ENCODE measurements around the gene MAP2K2. TPM values are rescaled to one million over a fixed set of nuclear protein-coding genes. Genes with fewer than 3 reads are reported as not detected.

MAP2K2 gene
- total and polyA plus RNA-seq, 4 donors: 63.6 to 181 (median 133) TPM

DNA sequence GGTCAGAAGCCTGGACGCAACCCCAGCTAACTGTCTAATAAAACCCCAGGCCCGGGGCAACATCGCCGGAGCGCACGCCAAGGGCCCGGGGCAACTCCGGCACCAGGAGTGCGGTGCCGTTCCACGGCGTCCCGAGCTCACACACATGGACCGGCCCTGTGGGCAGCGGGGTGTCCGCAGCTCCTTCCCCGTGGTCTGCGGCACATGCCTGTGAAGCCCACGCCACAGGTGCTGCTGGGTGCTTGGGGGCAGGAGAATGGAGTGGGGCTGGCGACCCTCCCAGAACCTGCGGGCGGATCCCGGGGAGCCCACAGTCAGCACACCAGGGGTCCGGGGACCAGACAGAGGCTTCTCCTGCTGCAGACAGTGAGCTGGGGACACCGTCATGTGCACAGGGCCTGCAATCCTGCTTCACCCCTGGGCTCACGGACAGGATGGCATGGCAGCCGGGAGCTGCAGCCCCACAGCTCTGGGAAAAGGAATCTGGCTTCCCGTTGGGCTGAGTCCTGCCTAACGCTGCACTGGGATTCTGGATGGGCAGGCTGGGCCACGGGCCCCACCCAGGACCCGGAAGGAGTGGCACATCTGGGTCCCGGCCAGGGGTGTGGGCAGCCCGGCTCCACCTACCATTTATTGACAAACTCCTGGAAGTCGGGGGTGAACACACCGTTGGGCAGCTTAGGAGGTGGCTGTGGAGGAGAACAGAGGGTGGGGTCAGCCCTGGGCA lies 29.0 kb downstream of the MAP2K2 start:
- Histone ChIP-seq H3K4me1 (ENCODE audit: control insufficient read depth in 5 of 5, insufficient read depth in 5 of 5, low read length in 5 of 5) (peaks cover 0 to 4% (median 0%) of the 10 kb centered on the region in 5 donors), H3K27me3 (ENCODE audit: control insufficient read depth in 3 of 3, insufficient read depth in 3 of 3, low read length in 2 of 3) (no peaks in the 10 kb centered on the region), H3K36me3 (ENCODE audit: control insufficient read depth in 4 of 4, insufficient read depth in 4 of 4, low read length in 4 of 4) (peaks cover 2 to 49% (median 16%) of the 10 kb centered on the region in 4 donors), H3K27ac (ENCODE audit: low read depth in 1 of 2, low read length in 1 of 2) (no peak overlapping the region), H3K9me3 (ENCODE audit: control insufficient read depth in 4 of 4, insufficient read depth in 3 of 4, low read length in 3 of 4) (no peaks in the 10 kb centered on the region), H3K9ac (ENCODE audit: insufficient read depth in 1 of 2, low read length in 2 of 2) (no peak overlapping the region), H3K4me3 (no peak overlapping the region)
- TF ChIP-seq, protein P1, sequence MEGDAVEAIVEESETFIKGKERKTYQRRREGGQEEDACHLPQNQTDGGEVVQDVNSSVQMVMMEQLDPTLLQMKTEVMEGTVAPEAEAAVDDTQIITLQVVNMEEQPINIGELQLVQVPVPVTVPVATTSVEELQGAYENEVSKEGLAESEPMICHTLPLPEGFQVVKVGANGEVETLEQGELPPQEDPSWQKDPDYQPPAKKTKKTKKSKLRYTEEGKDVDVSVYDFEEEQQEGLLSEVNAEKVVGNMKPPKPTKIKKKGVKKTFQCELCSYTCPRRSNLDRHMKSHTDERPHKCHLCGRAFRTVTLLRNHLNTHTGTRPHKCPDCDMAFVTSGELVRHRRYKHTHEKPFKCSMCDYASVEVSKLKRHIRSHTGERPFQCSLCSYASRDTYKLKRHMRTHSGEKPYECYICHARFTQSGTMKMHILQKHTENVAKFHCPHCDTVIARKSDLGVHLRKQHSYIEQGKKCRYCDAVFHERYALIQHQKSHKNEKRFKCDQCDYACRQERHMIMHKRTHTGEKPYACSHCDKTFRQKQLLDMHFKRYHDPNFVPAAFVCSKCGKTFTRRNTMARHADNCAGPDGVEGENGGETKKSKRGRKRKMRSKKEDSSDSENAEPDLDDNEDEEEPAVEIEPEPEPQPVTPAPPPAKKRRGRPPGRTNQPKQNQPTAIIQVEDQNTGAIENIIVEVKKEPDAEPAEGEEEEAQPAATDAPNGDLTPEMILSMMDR (IDR thresholded peaks at IDR 0.05; ENCODE audit: control extremely low read depth, extremely low read depth): no peak
- ATAC-seq (ENCODE audit: insufficient read depth, low FRiP score) (no peak), DNase-seq (no peak)
- 90 to 95% methylated on average over 29 to 35 of the region's 35 CpGs for WGBS, 2 donors

DNA sequence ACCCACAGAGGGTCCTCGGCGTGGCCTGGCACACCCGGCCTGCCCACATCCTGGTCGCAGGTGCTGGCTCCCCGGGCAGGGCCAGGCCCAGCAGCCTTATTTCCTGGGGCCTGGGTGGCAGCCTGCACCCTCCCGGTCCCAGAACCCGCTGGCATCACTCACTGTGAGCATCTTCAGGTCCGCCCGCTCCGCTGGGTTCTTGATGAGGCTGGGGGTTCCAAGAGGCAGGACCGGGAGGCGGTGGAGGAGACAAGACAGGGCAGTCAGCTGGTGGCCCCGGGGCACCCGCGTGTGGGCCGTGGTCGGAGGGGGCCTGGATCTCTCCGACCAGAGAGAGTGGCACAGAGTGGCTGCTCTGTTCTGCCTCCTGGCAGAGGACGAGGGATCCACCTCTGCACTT lies 29.6 kb downstream of the MAP2K2 start:
- Histone ChIP-seq H3K9me3 (ENCODE audit: control insufficient read depth in 4 of 4, insufficient read depth in 3 of 4, low read length in 3 of 4) (no peaks in the 10 kb centered on the region), H3K9ac (ENCODE audit: insufficient read depth in 1 of 2, low read length in 2 of 2) (no peak overlapping the region), H3K27me3 (ENCODE audit: control insufficient read depth in 3 of 3, insufficient read depth in 3 of 3, low read length in 2 of 3) (no peaks in the 10 kb centered on the region), H3K4me3 (no peak overlapping the region), H3K27ac (ENCODE audit: low read depth in 1 of 2, low read length in 1 of 2) (no peak overlapping the region), H3K4me1 (ENCODE audit: control insufficient read depth in 5 of 5, insufficient read depth in 5 of 5, low read length in 5 of 5) (peaks cover 0 to 4% (median 0%) of the 10 kb centered on the region in 5 donors), H3K36me3 (ENCODE audit: control insufficient read depth in 4 of 4, insufficient read depth in 4 of 4, low read length in 4 of 4) (peaks cover 2 to 52% (median 15%) of the 10 kb centered on the region in 4 donors)
- ATAC-seq (ENCODE audit: insufficient read depth, low FRiP score) (no peak), DNase-seq (no peak)
- WGBS, 2 donors: 94 to 95% methylated on average over 18 to 19 of the region's 19 CpGs
- TF ChIP-seq, protein P1 (IDR thresholded peaks at IDR 0.05; ENCODE audit: control extremely low read depth, extremely low read depth): no peak

GRCh38 chr19:4093643-4094175 lies 30.2 kb downstream of the MAP2K2 start:
- ATAC-seq (ENCODE audit: insufficient read depth, low FRiP score): no peak
- no peaks in the 10 kb centered on the region for H3K9me3 ChIP-seq (ENCODE audit: control insufficient read depth in 4 of 4, insufficient read depth in 3 of 4, low read length in 3 of 4)
- 95 to 96% methylated on average over 18 of the region's 18 CpGs for WGBS, 2 donors

More at GRCh38 chr19:4093643-4094175, 30.2 kb downstream of the MAP2K2 start:
- peaks cover 2 to 49% (median 12%) of the 10 kb centered on the region in 4 donors for H3K36me3 ChIP-seq (ENCODE audit: control insufficient read depth in 4 of 4, insufficient read depth in 4 of 4, low read length in 4 of 4)
- H3K4me3 ChIP-seq: no peak overlapping the region
- no peak overlapping the region for H3K27ac ChIP-seq (ENCODE audit: low read depth in 1 of 2, low read length in 1 of 2)
- no peaks in the 10 kb centered on the region for H3K27me3 ChIP-seq (ENCODE audit: control insufficient read depth in 3 of 3, insufficient read depth in 3 of 3, low read length in 2 of 3)
- no peak overlapping the region for H3K9ac ChIP-seq (ENCODE audit: insufficient read depth in 1 of 2, low read length in 2 of 2)
- no peak for DNase-seq
- peaks cover 0 to 4% (median 0%) of the 10 kb centered on the region in 5 donors for H3K4me1 ChIP-seq (ENCODE audit: control insufficient read depth in 5 of 5, insufficient read depth in 5 of 5, low read length in 5 of 5)
- TF ChIP-seq, protein P1 (IDR thresholded peaks at IDR 0.05; ENCODE audit: control extremely low read depth, extremely low read depth): no peak
